Panc1 (cell line): Measurements from ENCODE around the gene CALHM6.

Source experiments
- CTCF ChIP-seq: fragments of 450-650 bp; IDR thresholded peaks from 2 replicates; pipeline ENCODE4 v1.5.1; 2017; ENCODE audit warnings: mild to moderate bottlenecking
- REST ChIP-seq, 2 experiments: IDR thresholded peaks; 2 replicates each; pipeline ENCODE4 v1.6.1; 2011 to 2012; ENCODE audit warnings: low read depth in 2 of 2, control low read depth in 1 of 2, low read length in 1 of 2, mild to moderate bottlenecking in 1 of 2, moderate library complexity in 1 of 2; ENCODE audit not compliant: insufficient read depth in 1 of 2
- SIN3A ChIP-seq: IDR thresholded peaks from 2 replicates; pipeline ENCODE4 v1.6.1; 2012; ENCODE audit warnings: low read depth, mild to moderate bottlenecking, low read length, moderate library complexity, borderline replicate concordance; ENCODE audit not compliant: insufficient read depth

GRCh38 chr6:116463301-116463700 is 2.1 kb downstream of the CALHM6 start:
- TF ChIP-seq CTCF = no peak
- no peak for TF ChIP-seq SIN3A
- no peak for TF ChIP-seq REST (IDR thresholded peaks at IDR 0.05; ENCODE audit: insufficient read depth in 1 of 2, low read depth in 2 of 2, low read length in 1 of 2)
